GM12891 (cell line): Measurements from ENCODE around the gene TRPM5.

Experiments used
- POLR2AphosphoS5 ChIP-seq: IDR thresholded peaks from 2 replicates; pipeline ENCODE4 v1.6.1; 2011; ENCODE audit warnings: low read depth, low read length, control low read depth
- POU2F2 ChIP-seq: IDR thresholded peaks from 2 replicates; pipeline ENCODE4 v1.6.1; 2011; ENCODE audit warnings: low read depth, mild to moderate bottlenecking, control low read depth, low read length, moderate library complexity

DNA sequence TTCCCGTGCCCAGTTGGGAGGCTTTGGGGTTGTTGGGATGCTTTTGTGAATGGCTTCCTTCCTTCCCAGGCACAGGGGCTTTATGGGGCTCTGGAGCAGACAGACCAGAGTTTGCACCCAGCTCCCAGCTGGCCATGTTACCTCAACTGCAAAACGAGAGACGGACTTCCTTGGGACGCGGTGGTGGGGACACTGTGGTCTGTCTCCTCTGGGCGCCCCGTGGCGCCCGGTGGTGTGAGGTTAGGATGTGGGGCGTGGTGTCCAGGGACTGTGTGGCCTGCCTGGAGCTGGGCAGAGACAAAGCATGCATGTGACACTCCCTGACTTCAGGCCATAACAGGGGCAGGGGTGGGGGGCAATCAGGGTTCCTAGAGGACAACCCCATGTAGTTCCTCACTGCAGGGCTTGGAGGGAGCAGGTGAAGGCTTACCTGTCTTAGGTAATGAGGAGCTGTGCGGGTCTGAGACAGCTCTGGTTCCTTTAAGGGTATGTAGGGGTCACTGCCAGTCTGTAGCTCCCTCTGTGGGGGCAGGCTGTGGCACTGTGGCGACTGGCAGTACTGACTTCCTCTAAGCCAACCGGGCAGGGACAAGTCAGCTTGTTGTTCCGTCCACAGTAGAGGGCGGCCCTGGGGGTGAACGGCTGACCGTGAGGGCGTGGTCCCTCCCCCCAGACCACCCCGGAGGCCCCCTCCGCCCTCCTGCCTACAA, 14.9 kb upstream of the TRPM5 start:
- TF ChIP-seq POLR2AphosphoS5 (no peak), POU2F2 (no peak)
